ENCODE data around the gene AFG1L.

- no peak for TF ChIP-seq CTCF (IDR thresholded peaks at IDR 0.05)
- TF ChIP-seq POLR2A (IDR thresholded peaks at IDR 0.05) = no peak
These were observed 86.0 kb downstream of the AFG1L start for GRCh38 chr6:108380876-108381275.
